ENCODE results near the gene FCER1G.
"Not testable (repeated sequence)": the region's sequence is repeated elsewhere in the genome, so short reads cannot be mapped to it uniquely, and the experiment has no call there.

FCER1G gene

DNA sequence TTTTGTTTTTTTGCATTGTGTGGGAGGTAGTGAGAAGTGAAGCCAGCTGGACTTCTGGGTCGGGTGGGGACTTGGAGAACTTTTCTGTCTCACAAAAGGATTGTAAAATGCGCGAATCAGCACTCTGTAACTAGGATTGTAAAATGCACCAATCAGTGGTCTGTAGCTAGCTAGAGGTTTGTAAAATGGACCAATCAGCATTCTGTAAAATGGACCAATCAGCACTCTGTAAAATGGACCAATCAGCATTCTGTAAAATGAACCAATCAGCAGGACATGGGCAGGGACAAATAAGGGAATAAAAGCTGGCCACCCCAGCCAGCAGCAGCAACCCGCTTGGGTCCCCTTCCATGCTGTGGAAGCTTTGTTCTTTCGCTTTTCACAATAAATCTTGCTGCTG, 35.0 kb downstream of the FCER1G start:
- H3K9ac ChIP-seq (ENCODE audit: low read depth in 1 of 2, low read length in 2 of 2); H3K4me1 ChIP-seq (ENCODE audit: control insufficient read depth in 2 of 2, insufficient read depth in 2 of 2, low read length in 2 of 2); H3K4me3 ChIP-seq (ENCODE audit: low read length in 2 of 2); H3K9me3 ChIP-seq (ENCODE audit: control insufficient read depth in 2 of 2, low read length in 2 of 2); H3K27me3 ChIP-seq (ENCODE audit: control insufficient read depth in 2 of 2, insufficient read depth in 2 of 2, low read length in 2 of 2); H3K36me3 ChIP-seq (ENCODE audit: control insufficient read depth in 2 of 2, insufficient read depth in 2 of 2, low read length in 2 of 2); H3K27ac ChIP-seq (ENCODE audit: low read depth in 2 of 2, low read length in 2 of 2): not testable (repeated sequence)

DNA sequence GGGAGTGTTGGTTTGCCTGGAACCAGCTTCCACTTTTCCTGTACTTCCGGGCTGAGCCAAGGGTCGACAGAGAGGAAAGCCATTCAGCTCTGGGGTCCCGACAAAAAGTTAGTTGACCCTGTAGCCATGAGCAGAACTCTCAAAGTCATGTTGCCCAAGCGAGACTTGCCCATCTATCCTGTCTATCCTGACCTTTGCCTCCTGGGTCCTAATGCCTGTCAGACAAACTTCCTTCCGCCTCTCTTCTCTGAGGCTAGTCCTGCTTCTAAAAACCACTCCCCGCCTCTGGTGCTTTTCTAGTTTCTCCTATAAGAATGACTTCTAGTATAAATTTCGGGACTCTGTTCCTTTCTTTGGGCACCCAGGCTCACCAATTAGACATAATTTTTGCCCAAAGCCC, 35.7 kb downstream of the FCER1G start:
- H3K4me3 ChIP-seq (ENCODE audit: low read length in 2 of 2) = no peak overlapping the region
- peaks cover 0 to 4% of the 10 kb centered on the region in 2 donors for H3K9me3 ChIP-seq (ENCODE audit: control insufficient read depth in 2 of 2, low read length in 2 of 2)
- H3K27ac ChIP-seq (ENCODE audit: low read depth in 2 of 2, low read length in 2 of 2) = no peak overlapping the region
- H3K9ac ChIP-seq (ENCODE audit: low read depth in 1 of 2, low read length in 2 of 2) = no peak overlapping the region
- H3K36me3 ChIP-seq (ENCODE audit: control insufficient read depth in 2 of 2, insufficient read depth in 2 of 2, low read length in 2 of 2) = no peaks in the 10 kb centered on the region
- H3K27me3 ChIP-seq (ENCODE audit: control insufficient read depth in 2 of 2, insufficient read depth in 2 of 2, low read length in 2 of 2) = no peaks in the 10 kb centered on the region
- no peaks in the 10 kb centered on the region for H3K4me1 ChIP-seq (ENCODE audit: control insufficient read depth in 2 of 2, insufficient read depth in 2 of 2, low read length in 2 of 2)

- Histone ChIP-seq H3K27me3 (ENCODE audit: control insufficient read depth in 2 of 2, insufficient read depth in 2 of 2, low read length in 2 of 2) (no peaks in the 10 kb centered on the region), H3K9ac (ENCODE audit: low read depth in 1 of 2, low read length in 2 of 2) (no peak overlapping the region), H3K36me3 (ENCODE audit: control insufficient read depth in 2 of 2, insufficient read depth in 2 of 2, low read length in 2 of 2) (no peaks in the 10 kb centered on the region), H3K27ac (ENCODE audit: low read depth in 2 of 2, low read length in 2 of 2) (no peak overlapping the region), H3K9me3 (ENCODE audit: control insufficient read depth in 2 of 2, low read length in 2 of 2) (peaks cover 0 to 4% of the 10 kb centered on the region in 2 donors), H3K4me1 (ENCODE audit: control insufficient read depth in 2 of 2, insufficient read depth in 2 of 2, low read length in 2 of 2) (no peaks in the 10 kb centered on the region), H3K4me3 (ENCODE audit: low read length in 2 of 2) (no peak overlapping the region)
Measured at GRCh38 chr1:161251579-161251978, 36.5 kb downstream of the FCER1G start.

DNA sequence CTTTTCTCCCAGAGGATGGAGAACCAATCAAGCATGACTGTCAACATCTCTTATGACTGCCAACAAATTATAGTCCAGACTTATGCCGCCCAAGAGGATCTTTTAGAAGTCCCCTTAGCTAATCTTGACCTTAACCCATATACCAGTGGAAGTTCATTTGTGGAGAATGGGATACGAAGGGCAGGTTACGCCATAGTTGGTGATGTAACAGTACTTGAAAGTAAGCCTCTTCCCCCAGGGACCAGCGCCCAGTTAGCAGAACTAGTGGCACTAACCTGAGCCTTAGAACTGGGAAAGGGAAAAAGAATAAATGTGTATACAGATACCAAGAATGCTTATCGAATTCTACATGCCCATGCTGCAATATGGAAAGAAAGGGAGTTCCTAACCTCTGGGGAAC, 40.2 kb downstream of the FCER1G start:
- H3K9ac ChIP-seq (ENCODE audit: low read depth in 1 of 2, low read length in 2 of 2); H3K4me3 ChIP-seq (ENCODE audit: low read length in 2 of 2); H3K27ac ChIP-seq (ENCODE audit: low read depth in 2 of 2, low read length in 2 of 2); H3K36me3 ChIP-seq (ENCODE audit: control insufficient read depth in 2 of 2, insufficient read depth in 2 of 2, low read length in 2 of 2); H3K9me3 ChIP-seq (ENCODE audit: control insufficient read depth in 2 of 2, low read length in 2 of 2); H3K4me1 ChIP-seq (ENCODE audit: control insufficient read depth in 2 of 2, insufficient read depth in 2 of 2, low read length in 2 of 2): not testable (repeated sequence)
- peaks cover 11 to 16% of the 10 kb centered on the region in 2 donors for H3K27me3 ChIP-seq (ENCODE audit: control insufficient read depth in 2 of 2, insufficient read depth in 2 of 2, low read length in 2 of 2)

- H3K27me3 ChIP-seq (ENCODE audit: control insufficient read depth in 2 of 2, insufficient read depth in 2 of 2, low read length in 2 of 2) = peaks cover 16 to 17% of the 10 kb centered on the region in 2 donors
- not testable (repeated sequence) for H3K27ac ChIP-seq (ENCODE audit: low read depth in 2 of 2, low read length in 2 of 2); H3K4me1 ChIP-seq (ENCODE audit: control insufficient read depth in 2 of 2, insufficient read depth in 2 of 2, low read length in 2 of 2)
Measured at GRCh38 chr1:161255955-161256520, 40.9 kb downstream of the FCER1G start.

GRCh38 chr1:161257109-161257508, 42.0 kb downstream of the FCER1G start:
- H3K9ac ChIP-seq (ENCODE audit: low read depth in 1 of 2, low read length in 2 of 2); H3K4me3 ChIP-seq (ENCODE audit: low read length in 2 of 2); H3K27ac ChIP-seq (ENCODE audit: low read depth in 2 of 2, low read length in 2 of 2); H3K4me1 ChIP-seq (ENCODE audit: control insufficient read depth in 2 of 2, insufficient read depth in 2 of 2, low read length in 2 of 2); H3K36me3 ChIP-seq (ENCODE audit: control insufficient read depth in 2 of 2, insufficient read depth in 2 of 2, low read length in 2 of 2); H3K9me3 ChIP-seq (ENCODE audit: control insufficient read depth in 2 of 2, low read length in 2 of 2): not testable (repeated sequence)
- H3K27me3 ChIP-seq (ENCODE audit: control insufficient read depth in 2 of 2, insufficient read depth in 2 of 2, low read length in 2 of 2) = peaks cover 21 to 24% of the 10 kb centered on the region in 2 donors

More at GRCh38 chr1:161255955-161256520, 40.9 kb downstream of the FCER1G start:
- H3K36me3 ChIP-seq (ENCODE audit: control insufficient read depth in 2 of 2, insufficient read depth in 2 of 2, low read length in 2 of 2); H3K9ac ChIP-seq (ENCODE audit: low read depth in 1 of 2, low read length in 2 of 2); H3K9me3 ChIP-seq (ENCODE audit: control insufficient read depth in 2 of 2, low read length in 2 of 2); H3K4me3 ChIP-seq (ENCODE audit: low read length in 2 of 2): not testable (repeated sequence)

GRCh38 chr1:161258439-161259344, 43.6 kb downstream of the FCER1G start, which contains the start of gene PCP4L1:
PCP4L1 (plus strand) TSS chr1:161258745; CDS start chr1:161258975, 230 bp downstream.
- H3K4me3 ChIP-seq (ENCODE audit: low read length in 2 of 2) = peak within 1 kb of the TSS; percentile 45 to 65
- H3K36me3 ChIP-seq (ENCODE audit: control insufficient read depth in 2 of 2, insufficient read depth in 2 of 2, low read length in 2 of 2) = no peaks in the 10 kb centered on the region
- H3K27me3 ChIP-seq (ENCODE audit: control insufficient read depth in 2 of 2, insufficient read depth in 2 of 2, low read length in 2 of 2) = peaks cover 21 to 24% of the 10 kb centered on the region in 2 donors
- peaks cover 2 to 4% of the 10 kb centered on the region in 2 donors for H3K4me1 ChIP-seq (ENCODE audit: control insufficient read depth in 2 of 2, insufficient read depth in 2 of 2, low read length in 2 of 2)
- H3K27ac ChIP-seq (ENCODE audit: low read depth in 2 of 2, low read length in 2 of 2) = peak within 1 kb of the TSS in 1 of 2 donors; percentile 16
- H3K9ac ChIP-seq (ENCODE audit: low read depth in 1 of 2, low read length in 2 of 2) = no peak within 1 kb of the TSS
- H3K9me3 ChIP-seq (ENCODE audit: control insufficient read depth in 2 of 2, low read length in 2 of 2) = no peaks in the 10 kb centered on the region

GRCh38 chr1:161259345-161259702, 44.2 kb downstream of the FCER1G start:
- Histone ChIP-seq H3K4me3 (ENCODE audit: low read length in 2 of 2) (peak overlapping the region in 1 of 2 donors; percentile 45), H3K27ac (ENCODE audit: low read depth in 2 of 2, low read length in 2 of 2) (no peak overlapping the region), H3K4me1 (ENCODE audit: control insufficient read depth in 2 of 2, insufficient read depth in 2 of 2, low read length in 2 of 2) (peaks cover 2 to 4% of the 10 kb centered on the region in 2 donors), H3K27me3 (ENCODE audit: control insufficient read depth in 2 of 2, insufficient read depth in 2 of 2, low read length in 2 of 2) (peaks cover 21 to 24% of the 10 kb centered on the region in 2 donors), H3K9me3 (ENCODE audit: control insufficient read depth in 2 of 2, low read length in 2 of 2) (no peaks in the 10 kb centered on the region), H3K9ac (ENCODE audit: low read depth in 1 of 2, low read length in 2 of 2) (no peak overlapping the region), H3K36me3 (ENCODE audit: control insufficient read depth in 2 of 2, insufficient read depth in 2 of 2, low read length in 2 of 2) (no peaks in the 10 kb centered on the region)

DNA sequence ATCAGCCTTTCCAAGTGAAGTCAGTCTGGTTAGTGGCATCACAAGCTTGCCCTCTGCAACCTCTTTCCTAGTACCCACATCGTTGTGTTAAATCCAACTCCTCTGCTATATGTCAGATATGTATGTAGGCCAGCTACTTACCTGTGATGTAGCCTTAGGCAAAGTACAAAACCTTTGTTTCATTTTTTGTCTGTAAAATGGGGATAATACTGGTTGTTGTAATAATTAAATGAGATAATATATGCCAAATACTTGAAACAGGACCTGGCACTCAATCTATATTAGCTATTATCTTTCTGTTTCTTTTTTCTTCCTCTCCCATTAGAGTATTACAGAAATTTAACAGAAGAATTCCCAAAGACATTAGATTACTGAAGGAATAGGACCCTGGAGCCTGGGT, 44.7 kb downstream of the FCER1G start:
- H3K36me3 ChIP-seq (ENCODE audit: control insufficient read depth in 2 of 2, insufficient read depth in 2 of 2, low read length in 2 of 2) = no peaks in the 10 kb centered on the region
- H3K9me3 ChIP-seq (ENCODE audit: control insufficient read depth in 2 of 2, low read length in 2 of 2) = no peaks in the 10 kb centered on the region
- H3K27ac ChIP-seq (ENCODE audit: low read depth in 2 of 2, low read length in 2 of 2) = no peak overlapping the region
- peaks cover 2 to 4% of the 10 kb centered on the region in 2 donors for H3K4me1 ChIP-seq (ENCODE audit: control insufficient read depth in 2 of 2, insufficient read depth in 2 of 2, low read length in 2 of 2)
- peaks cover 21 to 24% of the 10 kb centered on the region in 2 donors for H3K27me3 ChIP-seq (ENCODE audit: control insufficient read depth in 2 of 2, insufficient read depth in 2 of 2, low read length in 2 of 2)
- no peak overlapping the region for H3K4me3 ChIP-seq (ENCODE audit: low read length in 2 of 2)
- H3K9ac ChIP-seq (ENCODE audit: low read depth in 1 of 2, low read length in 2 of 2) = no peak overlapping the region

Measured in mucosa of rectum (tissue), 2 donors.